Activated T-cell treated with anti-CD3 and anti-CD28 coated beads for 1 hour (primary cell): ENCODE data around the gene CPSF4.
"Not testable (repeated sequence)": the region's sequence is repeated elsewhere in the genome, so short reads cannot be mapped to it uniquely, and the experiment has no call there.

Experiments
- DNase-seq: peaks from one replicate; pipeline ENCODE4 v3.0.0-alpha.2; 2020; ENCODE audit warnings: low read depth

The CPSF4 gene

DNA sequence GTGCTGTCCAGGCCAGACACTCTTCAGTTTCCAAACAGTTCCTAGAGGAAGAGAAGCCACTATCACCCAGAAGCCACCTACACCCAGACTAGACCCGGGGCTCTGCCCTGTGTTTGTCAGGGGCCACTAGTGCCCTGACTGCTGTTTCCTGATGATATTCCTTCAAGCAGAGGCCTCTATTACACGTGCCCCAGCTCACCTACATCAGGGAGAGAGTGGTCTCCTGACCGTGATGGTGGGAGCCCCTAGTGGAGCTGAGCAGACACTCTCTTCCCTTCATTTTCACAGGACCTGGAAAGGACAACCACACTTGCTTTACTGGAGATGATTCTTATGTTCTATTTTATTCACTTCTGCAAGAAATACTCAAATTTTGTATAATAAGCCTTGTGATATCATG is 52.1 kb downstream of the CPSF4 start:
- DNase-seq = no peak

DNA sequence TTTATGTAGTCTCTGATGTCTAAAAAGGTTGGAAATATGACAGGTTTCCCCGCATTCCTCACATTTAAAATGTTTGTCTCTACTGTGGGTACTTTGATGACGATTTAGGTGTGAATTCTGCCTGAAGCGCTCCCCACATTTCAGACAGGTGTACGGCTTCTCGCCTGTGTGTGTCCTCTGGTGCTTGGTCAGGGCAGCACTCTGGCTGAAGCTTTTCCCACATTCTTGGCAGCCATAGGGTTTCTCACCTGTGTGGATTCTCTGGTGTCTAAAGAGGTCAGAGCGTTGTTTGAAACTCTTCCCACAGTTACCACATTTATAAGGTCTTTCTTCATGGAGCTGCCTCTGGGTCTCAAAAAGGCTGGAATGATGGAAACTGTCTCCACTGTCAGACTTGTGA is 55.1 kb downstream of the CPSF4 start:
- DNase-seq = no peak

DNA sequence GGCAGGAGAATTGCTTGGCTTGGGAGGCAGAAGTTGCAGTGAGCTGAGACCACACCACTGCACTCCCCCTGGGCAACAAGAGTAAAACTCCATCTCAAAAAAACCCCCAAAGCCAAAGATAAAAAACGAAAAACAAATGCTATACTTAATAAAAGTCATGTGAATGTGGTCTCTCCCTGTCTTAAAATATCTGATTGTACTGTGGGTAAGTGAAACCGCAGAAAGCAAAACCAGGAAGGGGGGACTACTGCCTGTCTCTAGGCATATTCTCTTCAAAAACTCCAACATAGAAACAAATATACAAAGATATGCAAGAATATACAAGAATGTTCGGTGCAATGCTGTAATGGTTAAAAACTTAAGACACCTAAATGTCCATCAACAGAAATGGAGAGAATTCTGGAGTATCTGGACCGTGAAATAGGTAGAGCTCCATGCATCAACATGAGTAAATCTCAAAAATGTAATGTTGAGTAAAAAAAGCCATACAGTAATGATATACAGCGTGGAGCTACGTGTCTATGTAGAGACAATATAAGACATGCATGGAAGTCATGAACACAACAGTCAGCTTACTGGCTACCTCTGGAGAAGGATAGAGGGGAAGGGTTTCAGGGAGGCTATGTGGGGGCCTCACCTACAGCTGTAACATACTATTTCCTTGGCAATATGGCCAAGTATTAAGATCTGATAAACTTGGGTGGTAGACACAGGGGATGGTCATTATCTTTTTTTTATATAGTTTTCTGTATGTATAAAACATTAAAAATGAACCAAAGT is 59.2 kb downstream of the CPSF4 start:
- DNase-seq = no peak

DNA sequence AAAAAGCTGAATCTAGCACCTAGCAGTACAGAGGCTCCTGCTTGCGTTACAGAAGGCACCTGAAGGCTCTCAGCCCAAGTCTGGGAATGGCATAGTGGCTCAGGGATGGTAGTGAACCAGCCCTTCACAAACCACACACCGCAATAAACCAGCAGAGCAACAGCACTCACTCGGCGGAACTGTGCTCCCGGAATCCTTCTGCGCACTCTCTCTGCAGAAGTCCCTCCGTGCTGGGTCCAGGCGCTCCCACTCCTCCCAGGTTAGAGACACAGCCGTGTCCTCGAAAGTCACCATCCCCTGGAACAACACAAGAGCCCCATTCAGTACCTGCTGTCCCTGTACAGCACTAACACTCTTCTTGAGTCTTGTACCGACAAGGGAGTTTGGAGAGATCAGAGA is 59.8 kb downstream of the CPSF4 start:
- DNase-seq = no peak

DNA sequence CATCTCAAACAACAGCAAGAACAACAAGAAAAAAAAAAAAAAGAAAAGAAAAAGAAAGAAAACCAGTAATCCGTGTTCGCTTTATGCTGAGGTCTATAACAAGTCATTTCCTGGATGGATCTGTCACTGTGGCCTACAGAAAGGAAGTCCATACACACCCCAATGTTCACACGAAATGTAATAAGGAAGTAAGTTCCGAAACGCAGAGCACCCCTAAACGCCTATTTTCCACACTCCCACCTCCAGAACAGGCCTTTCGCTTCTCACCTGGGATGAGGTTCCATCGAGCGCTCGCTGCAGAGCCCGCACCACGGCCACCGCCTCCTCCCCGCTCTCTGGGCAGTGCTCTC is 60.6 kb downstream of the CPSF4 start:
- DNase-seq = no peak

DNA sequence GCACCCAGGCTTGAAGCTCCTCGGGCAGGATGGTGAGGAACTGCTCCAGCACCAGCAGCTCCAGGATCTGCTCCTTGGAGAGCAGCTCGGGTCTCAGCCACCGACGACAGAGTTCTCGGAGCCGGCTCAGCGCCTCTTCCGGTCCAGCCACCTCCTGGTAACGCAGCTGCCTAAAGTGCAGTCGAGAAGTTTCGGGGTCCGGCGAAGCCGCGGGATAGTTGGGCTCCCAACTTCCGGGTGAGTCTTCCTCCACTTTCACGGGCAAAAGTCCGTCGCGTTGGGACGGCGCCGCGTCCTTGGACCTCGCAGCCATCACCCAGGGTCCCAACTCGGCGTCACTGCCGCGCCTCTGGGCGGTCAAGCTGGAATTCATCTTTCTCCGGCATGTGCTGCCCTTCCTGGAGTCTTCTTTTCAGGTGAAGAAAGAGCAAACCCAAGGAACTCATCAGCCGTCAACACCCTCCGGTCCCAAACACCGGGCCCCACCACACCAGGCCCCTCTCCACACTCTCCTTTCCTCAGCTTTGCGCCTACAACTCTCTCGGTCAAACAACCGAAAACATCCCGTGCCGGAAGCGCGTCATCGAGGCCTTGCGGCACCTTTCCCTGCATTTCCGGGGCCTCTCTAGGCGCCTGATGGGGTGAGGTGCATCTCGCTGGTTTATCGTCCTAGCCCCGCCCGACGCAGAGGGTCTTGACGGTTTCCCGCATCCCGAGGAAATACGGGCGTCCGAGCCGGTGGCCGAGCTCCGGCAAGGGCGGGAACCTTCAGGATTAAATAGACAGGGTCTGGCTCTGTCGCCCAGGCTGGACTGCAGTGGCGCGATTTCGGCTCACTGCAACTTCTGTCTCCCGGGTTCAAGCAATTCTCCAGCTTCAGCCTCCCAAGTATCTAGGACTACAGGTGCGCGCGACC is 61.2 kb downstream of the CPSF4 start, which contains the start of gene ZNF394:
ZNF394 (minus strand) TSS at position 561 of the 916 bp plus-strand sequence; CDS start at position 373, 188 bp downstream.
- DNase-seq = peak; percentile 86

DNA sequence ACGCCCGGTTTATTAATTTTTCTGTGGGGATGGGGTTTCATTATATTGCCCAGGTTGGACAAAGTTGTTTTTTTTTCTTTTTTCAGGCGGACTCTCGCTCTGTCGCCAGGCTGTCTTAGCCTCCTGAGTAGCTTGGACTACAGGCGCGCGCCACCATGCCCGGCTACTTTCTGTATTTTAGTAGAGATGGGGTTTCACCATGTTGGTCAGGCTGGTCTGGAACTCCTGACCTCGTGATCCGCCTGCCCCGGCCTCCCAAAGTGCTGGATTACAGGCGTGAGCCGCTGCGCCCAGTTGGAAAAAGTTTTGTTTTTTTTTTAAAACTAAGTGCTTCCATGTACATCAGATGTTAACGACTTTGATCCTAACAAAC is 61.9 kb downstream of the CPSF4 start:
- no peak for DNase-seq

DNA sequence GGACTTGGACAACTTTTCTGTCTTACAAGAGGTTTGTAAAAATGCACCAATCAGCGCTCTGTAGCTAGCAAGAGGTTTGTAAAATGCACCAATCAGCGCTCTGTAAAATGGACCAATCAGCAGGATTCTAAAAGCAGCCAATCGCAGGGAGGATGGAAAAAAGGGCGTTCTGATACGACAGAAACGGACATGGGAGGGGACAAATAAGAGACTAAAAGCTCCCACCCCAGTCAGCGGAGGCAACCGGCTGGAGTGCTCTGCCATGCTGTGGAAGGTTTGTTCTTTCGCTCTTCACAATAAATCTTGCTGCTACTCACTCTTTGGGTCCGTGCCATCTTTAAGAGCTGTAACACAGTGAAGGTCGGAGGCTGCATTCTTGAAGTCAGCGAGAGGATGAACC is 62.5 kb downstream of the CPSF4 start:
- not testable (repeated sequence) for DNase-seq

DNA sequence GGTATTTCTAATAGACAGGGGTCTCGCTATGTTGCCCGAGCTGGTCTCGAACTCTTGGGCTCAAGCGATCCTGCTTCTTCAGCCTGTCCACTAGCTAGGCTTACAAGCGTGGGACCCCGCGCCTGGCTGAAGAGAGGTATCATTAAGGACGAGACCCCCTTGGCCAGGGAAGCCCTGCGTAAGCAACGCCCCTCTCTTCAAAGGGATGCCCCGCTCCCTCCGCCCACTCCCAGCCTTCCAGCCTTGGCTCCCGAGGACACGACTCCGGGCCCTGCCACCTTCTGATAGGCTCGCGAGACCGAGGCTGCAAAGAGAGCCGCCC is 65.5 kb downstream of the CPSF4 start:
- no peak for DNase-seq

DNA sequence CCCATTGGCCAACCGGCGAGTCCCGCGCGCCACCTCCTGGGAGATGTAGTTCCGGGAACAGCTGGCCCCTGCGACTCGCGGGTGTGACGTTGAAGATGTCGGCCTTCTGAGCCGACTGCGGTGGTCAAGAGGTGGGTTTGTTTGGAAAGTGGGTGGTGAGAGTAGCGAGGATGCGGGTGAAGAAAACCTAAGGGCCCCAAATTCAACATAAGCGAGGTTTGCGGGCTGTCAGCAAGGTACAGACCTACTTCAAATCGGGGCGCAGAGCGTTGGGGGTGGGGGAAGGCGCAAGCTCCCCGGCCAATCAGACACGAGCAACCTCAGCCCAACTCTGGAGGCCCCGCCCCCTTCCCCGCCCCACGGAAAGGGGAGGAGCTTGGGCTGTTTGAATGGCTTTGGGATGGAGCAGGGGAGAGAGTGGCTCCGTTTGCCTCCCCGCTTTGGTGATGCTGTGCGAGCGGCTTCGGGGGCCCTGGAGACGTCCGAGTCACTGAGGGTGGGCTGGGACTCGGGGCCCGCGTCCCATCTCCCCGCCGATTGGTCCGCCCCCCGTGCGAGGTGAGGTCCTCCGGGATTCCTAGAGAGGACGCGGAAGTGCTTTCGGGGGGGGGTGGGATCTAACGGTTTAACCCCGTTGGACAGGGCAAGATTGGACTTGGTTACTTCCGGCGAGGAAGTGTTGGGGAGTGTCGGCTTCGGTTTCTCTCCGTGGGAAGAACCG is 66.0 kb downstream of the CPSF4 start, which contains the start of gene ZKSCAN5:
ZKSCAN5 (plus strand) TSS at position 60 of the 721 bp plus-strand sequence. CDS start 1,383 bp downstream, outside the sequence.
- DNase-seq = peak; percentile 98

DNA sequence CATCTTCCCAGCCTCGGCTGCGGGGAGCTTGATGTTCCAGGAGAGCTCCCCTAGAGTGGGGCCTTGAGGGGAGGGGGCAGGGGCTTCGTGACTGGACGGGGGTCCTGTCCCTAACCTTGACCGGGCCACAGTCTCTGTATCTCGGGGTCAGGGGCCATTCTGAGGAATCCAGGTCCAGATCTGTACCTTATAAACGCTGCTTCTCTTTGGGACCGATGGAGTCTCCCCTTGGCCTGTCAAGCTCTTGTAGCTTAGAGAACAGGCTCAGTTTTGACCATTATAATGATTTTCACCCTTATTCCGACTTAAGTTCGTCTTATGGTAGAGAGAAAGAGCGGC is 66.5 kb downstream of the CPSF4 start:
- DNase-seq = no peak
